SK-N-SH treated with all-trans-retinoic acid at 6 μM for 48 hours (cell line): ENCODE measurements around the gene IFTAP.

ENCODE experiments used
- ATAC-seq: fragments of 200-7000 bp; cut with Tn5 transposase; 3 replicates; pipeline ENCODE4 v1.9.1; 2020; ENCODE audit warnings: mild to moderate bottlenecking, moderate library complexity
- ARNTL ChIP-seq: fragments of 450-650 bp; formaldehyde crosslinking; IDR thresholded peaks from 2 replicates; pipeline ENCODE4 v1.5.0; 2020; ENCODE audit warnings: low read depth, mild to moderate bottlenecking, moderate library complexity, borderline replicate concordance
- BACH2 ChIP-seq: fragments of 250-450 bp; sonication (Bioruptor Pico); IDR thresholded peaks from 2 replicates; pipeline ENCODE4 v1.9.0; 2021; ENCODE audit warnings: mild to moderate bottlenecking, borderline replicate concordance
- CREB5 ChIP-seq: fragments of 250-450 bp; sonication (Bioruptor Pico); IDR thresholded peaks from 2 replicates; pipeline ENCODE4 v1.5.1; 2020; ENCODE audit warnings: low read depth, mild to moderate bottlenecking, moderate library complexity
- CSDC2 ChIP-seq: fragments of 250-450 bp; sonication (Bioruptor Pico); IDR thresholded peaks from 2 replicates; pipeline ENCODE4 v1.5.0; 2020; ENCODE audit warnings: mild to moderate bottlenecking, moderate library complexity
- CSRNP3 ChIP-seq: fragments of 250-450 bp; sonication (Bioruptor Pico); IDR thresholded peaks from 2 replicates; pipeline ENCODE4 v1.5.1; 2021; ENCODE audit warnings: mild to moderate bottlenecking, moderate library complexity
- ESRRG ChIP-seq: fragments of 250-450 bp; sonication (Bioruptor Pico); IDR thresholded peaks from 2 replicates; pipeline ENCODE4 v1.6.1; 2021; ENCODE audit warnings: mild to moderate bottlenecking
- GLIS3 ChIP-seq: fragments of 250-450 bp; sonication (Bioruptor Pico); IDR thresholded peaks from 2 replicates; pipeline ENCODE4 v1.5.0; 2020; ENCODE audit warnings: mild to moderate bottlenecking, moderate library complexity
- ISL1 ChIP-seq: fragments of 250-450 bp; sonication (Bioruptor Pico); IDR thresholded peaks from 2 replicates; pipeline ENCODE4 v2.1.2; 2022; ENCODE audit warnings: mild to moderate bottlenecking, moderate library complexity
- OSR1 ChIP-seq: fragments of 250-450 bp; sonication (Bioruptor Pico); IDR thresholded peaks from 2 replicates; pipeline ENCODE4 v1.8.0; 2022; ENCODE audit warnings: moderate library complexity, mild to moderate bottlenecking, inconsistent platforms
- PATZ1 ChIP-seq: fragments of 250-450 bp; sonication (Bioruptor Pico); IDR thresholded peaks from 2 replicates; pipeline ENCODE4 v1.8.0; 2020; ENCODE audit warnings: mild to moderate bottlenecking, moderate library complexity, borderline replicate concordance
- POU6F1 ChIP-seq: fragments of 250-450 bp; sonication (Bioruptor Pico); IDR thresholded peaks from 2 replicates; pipeline ENCODE4 v1.8.0; 2021; ENCODE audit warnings: low read depth, mild to moderate bottlenecking, moderate library complexity, borderline replicate concordance
- PPARA ChIP-seq: fragments of 250-450 bp; sonication (Bioruptor Pico); IDR thresholded peaks from 2 replicates; pipeline ENCODE4 v1.5.0; 2020; ENCODE audit warnings: mild to moderate bottlenecking, borderline replicate concordance
- RARB ChIP-seq: fragments of 250-450 bp; sonication (Bioruptor Pico); IDR thresholded peaks from 2 replicates; pipeline ENCODE4 v1.8.0; 2021; ENCODE audit warnings: mild to moderate bottlenecking, moderate library complexity
- SNAI2 ChIP-seq: fragments of 250-450 bp; sonication (Bioruptor Pico); IDR thresholded peaks from 2 replicates; pipeline ENCODE4 v1.5.0; 2020; ENCODE audit warnings: mild to moderate bottlenecking, moderate library complexity
- TCF4 ChIP-seq: fragments of 250-450 bp; sonication (Bioruptor Pico); IDR thresholded peaks from 2 replicates; pipeline ENCODE4 v1.8.0; 2021; ENCODE audit warnings: mild to moderate bottlenecking, moderate library complexity, borderline replicate concordance
- TOX ChIP-seq: fragments of 250-450 bp; sonication (Bioruptor Pico); IDR thresholded peaks from 2 replicates; pipeline ENCODE4 v1.8.0; 2021; ENCODE audit warnings: mild to moderate bottlenecking, moderate library complexity, borderline replicate concordance
- TSHZ2 ChIP-seq: fragments of 250-450 bp; sonication (Bioruptor Pico); IDR thresholded peaks from 2 replicates; pipeline ENCODE4 v1.5.0; 2020; ENCODE audit warnings: mild to moderate bottlenecking, moderate library complexity
- ZC3H10 ChIP-seq: fragments of 250-450 bp; sonication (Bioruptor Pico); IDR thresholded peaks from 2 replicates; pipeline ENCODE4 v1.5.1; 2021; ENCODE audit warnings: mild to moderate bottlenecking, moderate library complexity
- ZFP3 ChIP-seq: fragments of 250-450 bp; sonication (Bioruptor Pico); IDR thresholded peaks from 2 replicates; pipeline ENCODE4 v1.5.0; 2020; ENCODE audit warnings: mild to moderate bottlenecking, moderate library complexity
- ZFP30 ChIP-seq: fragments of 450-650 bp; formaldehyde crosslinking; IDR thresholded peaks from 2 replicates; pipeline ENCODE4 v1.5.0; 2022; ENCODE audit warnings: mild to moderate bottlenecking, moderate library complexity
- ZNF565 ChIP-seq: fragments of 450-650 bp; formaldehyde crosslinking; conservative IDR thresholded peaks from 2 replicates; pipeline ENCODE4 v1.5.0; 2020; ENCODE audit warnings: low read depth, mild to moderate bottlenecking, moderate library complexity
- ZNF70 ChIP-seq: fragments of 450-650 bp; formaldehyde crosslinking; IDR thresholded peaks from 2 replicates; pipeline ENCODE4 v1.5.0; 2020; ENCODE audit warnings: mild to moderate bottlenecking, moderate library complexity
- ZNF8 ChIP-seq: fragments of 450-650 bp; formaldehyde crosslinking; IDR thresholded peaks from 2 replicates; pipeline ENCODE4 v1.5.0; 2020; ENCODE audit warnings: mild to moderate bottlenecking, moderate library complexity

Gene IFTAP

GRCh38 chr11:36566407-36567053, 27.8 kb upstream of the IFTAP start (continued):
- no peak for TF ChIP-seq TSHZ2 (CRISPR knock-in tag)
- no peak for TF ChIP-seq ARNTL (CRISPR knock-in tag)
- no peak for TF ChIP-seq ZNF8 (CRISPR knock-in tag)
- TF ChIP-seq OSR1 (CRISPR knock-in tag): no peak
- no peak for TF ChIP-seq SNAI2 (CRISPR knock-in tag)
- no peak for TF ChIP-seq RARB (CRISPR knock-in tag)
- TF ChIP-seq, all 23 proteins: peak for 0

GRCh38 chr11:36567694-36568093, 26.6 kb upstream of the IFTAP start, which contains the start of gene RAG1:
RAG1 (plus strand) TSS chr11:36568007; CDS start chr11:36573305, 5,298 bp downstream.
- TF ChIP-seq GLIS3 (no peak), POU6F1 (CRISPR knock-in tag) (no peak), BACH2 (CRISPR knock-in tag) (no peak), SNAI2 (CRISPR knock-in tag) (no peak), PPARA (CRISPR knock-in tag) (no peak), ARNTL (CRISPR knock-in tag) (no peak), ZNF8 (CRISPR knock-in tag) (no peak), CREB5 (CRISPR knock-in tag) (no peak), RARB (CRISPR knock-in tag) (no peak)

GRCh38 chr11:36569095-36569494, 25.2 kb upstream of the IFTAP start:
- TF ChIP-seq PATZ1 (CRISPR knock-in tag): no peak
- TF ChIP-seq PPARA (CRISPR knock-in tag): no peak
- TF ChIP-seq ISL1 (CRISPR knock-in tag): no peak
- TF ChIP-seq CSRNP3 (CRISPR knock-in tag): no peak
- TF ChIP-seq BACH2 (CRISPR knock-in tag): no peak
- no peak for TF ChIP-seq ZC3H10 (CRISPR knock-in tag)
- TF ChIP-seq ZNF70 (CRISPR knock-in tag): no peak
- no peak for TF ChIP-seq ESRRG (CRISPR knock-in tag)
- TF ChIP-seq ZFP3 (CRISPR knock-in tag): no peak
- no peak for TF ChIP-seq ZNF565 (CRISPR knock-in tag)
- TF ChIP-seq ARNTL (CRISPR knock-in tag): no peak
- no peak for TF ChIP-seq TOX (CRISPR knock-in tag)
- no peak for TF ChIP-seq ZFP30 (CRISPR knock-in tag)
- TF ChIP-seq ZNF8 (CRISPR knock-in tag): no peak
- no peak for TF ChIP-seq TCF4 (CRISPR knock-in tag)
- TF ChIP-seq CSDC2 (CRISPR knock-in tag): no peak
- TF ChIP-seq RARB (CRISPR knock-in tag): no peak
- no peak for TF ChIP-seq POU6F1 (CRISPR knock-in tag)
- TF ChIP-seq TSHZ2 (CRISPR knock-in tag): no peak
- TF ChIP-seq SNAI2 (CRISPR knock-in tag): no peak

More at GRCh38 chr11:36567694-36568093, 26.6 kb upstream of the IFTAP start, which contains the start of gene RAG1:
- ATAC-seq: no peak

More at GRCh38 chr11:36569095-36569494, 25.2 kb upstream of the IFTAP start:
- ATAC-seq: no peak
